ENCODE measurements around the gene TEX13A.

GRCh38 chrX:105173071-105173470 lies 47.4 kb downstream of the TEX13A start:
- no peak for TF ChIP-seq ZNF121 (CRISPR knock-in tag; IDR thresholded peaks at IDR 0.05)
- TF ChIP-seq, protein P1, sequence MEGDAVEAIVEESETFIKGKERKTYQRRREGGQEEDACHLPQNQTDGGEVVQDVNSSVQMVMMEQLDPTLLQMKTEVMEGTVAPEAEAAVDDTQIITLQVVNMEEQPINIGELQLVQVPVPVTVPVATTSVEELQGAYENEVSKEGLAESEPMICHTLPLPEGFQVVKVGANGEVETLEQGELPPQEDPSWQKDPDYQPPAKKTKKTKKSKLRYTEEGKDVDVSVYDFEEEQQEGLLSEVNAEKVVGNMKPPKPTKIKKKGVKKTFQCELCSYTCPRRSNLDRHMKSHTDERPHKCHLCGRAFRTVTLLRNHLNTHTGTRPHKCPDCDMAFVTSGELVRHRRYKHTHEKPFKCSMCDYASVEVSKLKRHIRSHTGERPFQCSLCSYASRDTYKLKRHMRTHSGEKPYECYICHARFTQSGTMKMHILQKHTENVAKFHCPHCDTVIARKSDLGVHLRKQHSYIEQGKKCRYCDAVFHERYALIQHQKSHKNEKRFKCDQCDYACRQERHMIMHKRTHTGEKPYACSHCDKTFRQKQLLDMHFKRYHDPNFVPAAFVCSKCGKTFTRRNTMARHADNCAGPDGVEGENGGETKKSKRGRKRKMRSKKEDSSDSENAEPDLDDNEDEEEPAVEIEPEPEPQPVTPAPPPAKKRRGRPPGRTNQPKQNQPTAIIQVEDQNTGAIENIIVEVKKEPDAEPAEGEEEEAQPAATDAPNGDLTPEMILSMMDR (IDR thresholded peaks at IDR 0.05): no peak
- TF ChIP-seq TEAD4 (CRISPR knock-in tag; IDR thresholded peaks at IDR 0.05): no peak
- TF ChIP-seq FOXJ3 (CRISPR knock-in tag; IDR thresholded peaks at IDR 0.05; ENCODE audit: borderline replicate concordance): no peak
- TF ChIP-seq ATF1 (CRISPR knock-in tag; IDR thresholded peaks at IDR 0.05): no peak

Measured in WTC11 (cell line).